ENCODE measurements around the gene COQ10A. TPM values are rescaled to one million over a fixed set of nuclear protein-coding genes. Genes with fewer than 3 reads are reported as not detected.
A peak's percentile ranks its signal among the peaks of the same experiment; 100 is the strongest.

The COQ10A gene
- total and polyA plus RNA-seq, 9 of the 15 experiments (the other 6 are each of a cell fraction or from before 2014, with no cell fraction given): 3.1 to 26.4 (median 12.7) TPM

- TF ChIP-seq RBM39 (optimal IDR thresholded peaks at IDR 0.05; ENCODE audit: low read depth, low read length): no peak
- no peak for TF ChIP-seq CHD2 (IDR thresholded peaks at IDR 0.05; ENCODE audit: low read depth, low read length)
- no peak for TF ChIP-seq ZNF561 (CRISPR knock-in tag; conservative IDR thresholded peaks at IDR 0.05)
- no peak for TF ChIP-seq ASH1L (IDR thresholded peaks at IDR 0.05; ENCODE audit: borderline replicate concordance, low read depth, partially characterized antibody)
- TF ChIP-seq ZSCAN32 (CRISPR knock-in tag; IDR thresholded peaks at IDR 0.05): no peak
- no peak for TF ChIP-seq ZNF444 (CRISPR knock-in tag; IDR thresholded peaks at IDR 0.05)
- peak; percentile 51 to 53 for TF ChIP-seq RAD21 (CRISPR knock-in tag; conservative IDR thresholded peaks at IDR 0.05 in 1 of 2, IDR thresholded peaks at IDR 0.05 in 1 of 2)
- peak; percentile 96 for TF ChIP-seq HMGXB4 (CRISPR knock-in tag; IDR thresholded peaks at IDR 0.05)
- TF ChIP-seq LARP7 (IDR thresholded peaks at IDR 0.05): no peak
- no peak for TF ChIP-seq E2F5 (CRISPR knock-in tag; IDR thresholded peaks at IDR 0.05)
- no peak for TF ChIP-seq CEBPG (CRISPR knock-in tag; IDR thresholded peaks at IDR 0.05)
- TF ChIP-seq CEBPG (tag; conservative IDR thresholded peaks at IDR 0.05 in 1 of 2, IDR thresholded peaks at IDR 0.05 in 1 of 2): no peak
- no peak for TF ChIP-seq THRB (CRISPR knock-in tag; conservative IDR thresholded peaks at IDR 0.05)
- no peak for TF ChIP-seq ZNF778 (CRISPR knock-in tag; IDR thresholded peaks at IDR 0.05)
- TF ChIP-seq ZBTB34 (CRISPR knock-in tag; IDR thresholded peaks at IDR 0.05): no peak
- peak; percentile 77 for TF ChIP-seq POLR2A (conservative IDR thresholded peaks at IDR 0.05)
- TF ChIP-seq GABPA (tag; conservative IDR thresholded peaks at IDR 0.05; ENCODE audit: low read depth): no peak
- TF ChIP-seq DPF2 (IDR thresholded peaks at IDR 0.05): no peak
- TF ChIP-seq ATF1 (CRISPR knock-in tag; IDR thresholded peaks at IDR 0.05): 0 out of 2 replicates have a peak, but pooled peaks have one; percentile 42
- peak; percentile 12; the same call in 1 of the 2 replicates for TF ChIP-seq ATF1 (tag; IDR thresholded peaks at IDR 0.05)
- TF ChIP-seq NCOR1 (IDR thresholded peaks at IDR 0.05): no peak
- peak; percentile 19; the same call in 1 of the 2 replicates for TF ChIP-seq ZNF263 (CRISPR knock-in tag; IDR thresholded peaks at IDR 0.05; ENCODE audit: borderline replicate concordance)
These were observed 8.5 kb upstream of the COQ10A start, which contains the start of gene ANKRD52 (continued) for GRCh38 chr12:56258068-56258819.

All from K562 (cell line).